Stomach (tissue), 4 donors: ENCODE results near the gene USP21.

ENCODE experiments used
- CTCF ChIP-seq, 7 experiments: fragments of 450-650 bp in 4 of 7; fragments of 200-600 bp in 3 of 7; sonication (generic) in 3 of 7; IDR thresholded peaks; one replicate each; pipeline ENCODE4 v1.5.1; 2016 to 2019; ENCODE audit warnings: antibody characterized with exemption in 7 of 7, control low read depth in 2 of 7, mild to moderate bottlenecking in 1 of 7
- POLR2A ChIP-seq, 4 donors: fragments of 450-650 bp; IDR thresholded peaks; one replicate each; pipeline ENCODE4 v1.6.1; 2016; ENCODE audit warnings: antibody characterized with exemption in 4 of 4, control low read depth in 2 of 4, mild to moderate bottlenecking in 1 of 4, moderate library complexity in 1 of 4

GRCh38 chr1:161127649-161128048, 31.7 kb upstream of the USP21 start:
- TF ChIP-seq POLR2A (IDR thresholded peaks at IDR 0.05), result no peak
- no peak for TF ChIP-seq CTCF (IDR thresholded peaks at IDR 0.05)
